ENCODE data around the gene SLC22A1.

GRCh38 chr6:160078883-160079685 lies 42.5 kb upstream of the SLC22A1 start:
- TF ChIP-seq CTCF (IDR thresholded peaks at IDR 0.05) (no peak), EZH2 (IDR thresholded peaks at IDR 0.05; ENCODE audit: borderline replicate concordance, insufficient read depth, low read depth, low read length, poor library complexity, severe bottlenecking) (no peak)

Measured in B cell (primary cell).